Measurements from ENCODE around the gene SDHA.
"Not testable (repeated sequence)": the region's sequence is repeated elsewhere in the genome, so short reads cannot be mapped to it uniquely, and the experiment has no call there.

The SDHA gene

GRCh38 chr5:264338-264737 lies 46.2 kb downstream of the SDHA start:
- DNase-seq = no peak

DNA sequence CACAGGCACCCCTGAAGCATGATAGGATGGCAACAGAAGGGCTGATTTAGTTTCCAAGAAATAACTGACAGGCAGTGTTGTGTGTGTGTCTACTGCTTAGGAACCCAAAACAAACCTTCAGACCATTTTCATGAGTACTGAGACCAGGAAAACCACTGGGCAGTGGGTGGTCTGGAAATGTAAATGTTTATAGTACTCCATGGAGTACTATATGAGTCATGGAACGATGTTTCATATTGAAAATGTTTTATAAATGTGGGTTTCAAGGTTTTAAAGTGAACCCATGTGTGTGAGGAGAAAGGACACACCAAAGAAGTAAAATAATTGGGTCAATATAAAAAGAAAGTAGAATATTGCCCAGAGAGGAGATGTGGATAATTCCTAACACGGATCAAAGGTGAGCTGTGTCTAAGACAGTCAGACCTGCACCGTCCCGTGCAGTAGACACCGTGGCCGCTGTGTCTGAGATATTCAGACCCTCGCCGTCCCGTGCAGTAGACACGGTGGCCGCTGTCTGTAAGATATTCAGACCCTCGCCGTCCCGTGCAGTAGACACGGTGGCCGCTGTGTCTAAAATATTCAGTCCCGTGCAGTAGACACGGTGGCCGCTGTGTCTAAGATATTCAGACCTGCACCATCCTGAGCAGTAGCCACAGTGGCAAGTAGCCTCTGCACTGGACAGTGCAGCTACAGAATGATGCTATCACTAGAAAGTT lies 48.3 kb downstream of the SDHA start:
- DNase-seq = not testable (repeated sequence)

- no peak for DNase-seq
Observed at GRCh38 chr5:267716-268115, 49.6 kb downstream of the SDHA start.

- no peak for DNase-seq
Observed at GRCh38 chr5:270340-270739, 52.2 kb downstream of the SDHA start.

GRCh38 chr5:271828-272167 lies 53.7 kb downstream of the SDHA start:
- DNase-seq = not testable (repeated sequence)

DNA sequence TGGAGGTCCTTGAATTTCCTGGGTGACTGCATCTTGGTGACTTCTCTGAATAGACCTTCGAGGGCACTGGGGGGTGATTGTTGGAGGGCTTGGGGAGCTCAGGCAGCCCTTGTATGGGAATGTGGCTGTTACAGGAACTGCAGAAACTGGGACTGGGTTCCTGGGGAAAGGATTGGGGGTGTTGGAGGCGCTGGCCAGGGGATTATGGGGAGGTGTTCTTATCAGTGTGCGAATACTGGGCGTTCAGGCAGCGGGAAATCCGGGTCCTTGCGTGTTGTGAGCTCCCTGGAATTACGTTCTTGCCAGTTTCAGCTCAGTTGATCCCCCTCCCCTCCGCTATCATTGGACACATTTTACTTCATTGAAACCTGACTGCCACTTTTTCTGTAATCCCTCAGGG lies 55.0 kb downstream of the SDHA start:
- DNase-seq = not testable (repeated sequence)

GRCh38 chr5:273491-273890 lies 55.4 kb downstream of the SDHA start:
- not testable (repeated sequence) for DNase-seq

- not testable (repeated sequence) for DNase-seq
Observed at GRCh38 chr5:274346-274745, 56.2 kb downstream of the SDHA start.

- DNase-seq = no peak
Observed at GRCh38 chr5:278646-279045, 60.5 kb downstream of the SDHA start.

DNA sequence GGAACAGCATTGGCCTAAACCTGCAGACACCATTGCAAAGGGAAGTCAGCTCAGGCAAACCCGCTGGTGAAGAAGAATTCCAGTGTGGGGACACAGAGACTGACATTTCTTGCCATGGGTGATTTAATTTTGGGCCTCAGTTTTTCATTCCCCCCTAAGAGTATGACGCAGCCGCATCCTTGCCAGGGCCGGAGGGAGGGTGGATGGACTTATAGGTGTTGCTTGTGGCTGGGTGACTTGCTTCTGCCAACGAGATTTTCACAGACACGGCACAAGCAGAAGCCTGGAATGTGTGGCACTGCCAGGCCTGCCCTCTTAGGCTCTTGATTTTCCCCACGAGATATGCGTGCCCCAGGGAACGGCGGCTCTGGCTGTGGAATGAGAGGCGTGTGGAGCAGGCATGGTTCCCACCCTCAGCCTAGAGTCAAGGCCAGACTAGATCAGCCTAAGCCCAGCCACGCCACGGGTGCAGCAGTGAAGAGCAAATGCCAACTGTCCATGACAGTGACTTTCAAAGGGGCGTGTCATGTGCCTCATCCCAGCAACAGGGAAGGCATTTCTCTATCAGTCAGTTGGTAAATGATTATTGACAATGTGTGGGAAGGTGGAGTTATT lies 61.0 kb downstream of the SDHA start:
- not testable (repeated sequence) for DNase-seq

- DNase-seq = no peak
Observed at GRCh38 chr5:285991-286557, 68.0 kb downstream of the SDHA start.

- not testable (repeated sequence) for DNase-seq
Observed at GRCh38 chr5:290200-290599, 72.1 kb downstream of the SDHA start.

DNA sequence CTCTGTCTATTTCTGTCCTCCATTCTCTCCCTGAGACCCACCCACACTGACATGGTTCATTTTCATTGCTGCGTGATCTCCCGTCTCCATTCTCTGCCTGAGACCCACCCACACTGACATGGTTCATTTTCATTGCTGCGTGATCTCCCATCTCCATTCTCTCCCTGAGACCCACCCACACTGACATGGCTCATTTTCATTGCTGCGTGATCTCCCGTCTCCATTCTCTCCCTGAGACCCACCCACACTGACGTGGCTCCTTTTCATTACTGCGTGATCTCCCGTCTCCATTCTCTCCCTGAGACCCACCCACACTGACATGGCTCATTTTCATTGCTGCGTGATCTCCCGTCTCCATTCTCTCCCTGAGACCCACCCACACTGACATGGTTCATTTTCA lies 73.2 kb downstream of the SDHA start:
- DNase-seq = not testable (repeated sequence)

GRCh38 chr5:294788-295187 lies 76.7 kb downstream of the SDHA start:
- DNase-seq = not testable (repeated sequence)

DNA sequence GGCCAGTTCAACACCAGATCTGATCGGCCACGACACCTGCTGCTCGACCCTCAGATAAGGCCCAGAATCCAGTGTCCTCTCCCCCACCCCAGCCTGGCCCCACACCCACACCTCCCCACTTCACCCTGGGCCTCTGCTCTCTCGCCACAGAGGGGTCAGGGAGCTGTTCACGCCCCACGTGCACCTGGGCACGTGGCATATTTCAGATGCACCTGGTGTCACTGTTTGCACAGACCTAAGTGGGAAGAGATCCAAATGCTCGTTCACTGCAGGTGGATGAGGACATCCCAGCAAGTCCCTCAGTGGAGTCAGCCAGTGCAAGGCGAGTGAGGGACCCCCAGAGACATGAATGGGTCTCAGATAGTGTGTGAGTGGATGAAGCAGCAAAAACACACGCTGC lies 78.1 kb downstream of the SDHA start:
- DNase-seq = not testable (repeated sequence)

GRCh38 chr5:296954-297353 lies 78.8 kb downstream of the SDHA start:
- not testable (repeated sequence) for DNase-seq

GRCh38 chr5:297448-297847 lies 79.3 kb downstream of the SDHA start:
- DNase-seq = not testable (repeated sequence)

- not testable (repeated sequence) for DNase-seq
Observed at GRCh38 chr5:297991-298736, 80.0 kb downstream of the SDHA start.

GRCh38 chr5:298737-299125 lies 80.6 kb downstream of the SDHA start:
- DNase-seq = no peak

DNA sequence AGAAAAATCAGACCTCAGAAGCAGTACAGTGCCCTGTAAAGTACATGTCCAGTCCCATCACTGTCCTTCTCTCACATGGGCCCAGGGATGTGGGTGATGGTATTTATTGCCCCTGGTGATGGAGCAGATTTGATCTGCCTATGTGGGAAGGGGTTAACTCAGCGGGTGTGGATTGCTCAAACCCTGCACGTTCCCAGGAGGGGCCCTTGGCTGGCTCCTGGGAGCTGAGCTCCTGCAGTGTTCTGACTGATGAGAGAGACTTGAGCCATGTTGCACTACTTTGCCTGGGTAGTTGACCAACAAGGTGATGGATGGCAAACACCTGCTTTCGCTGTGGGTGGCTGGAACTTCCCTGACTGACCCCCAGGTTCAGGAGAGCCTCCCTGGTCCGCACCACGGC lies 81.8 kb downstream of the SDHA start:
- DNase-seq = not testable (repeated sequence)

- not testable (repeated sequence) for DNase-seq
Observed at GRCh38 chr5:300691-301435, 82.7 kb downstream of the SDHA start.

- not testable (repeated sequence) for DNase-seq
Observed at GRCh38 chr5:302416-302815, 84.3 kb downstream of the SDHA start.

- no peak for DNase-seq
Observed at GRCh38 chr5:302966-303365, 84.8 kb downstream of the SDHA start.
